ENCODE measurements around the gene CATSPERD.

CATSPERD gene

GRCh38 chr19:5782322-5782721 lies 61.9 kb downstream of the CATSPERD start:
- no peak for DNase-seq (ENCODE audit: low read depth)
- H3K4me3 ChIP-seq (ENCODE audit: low read depth, low read length), result no peak overlapping the region
- no peak for TF ChIP-seq MYC (IDR thresholded peaks at IDR 0.05; ENCODE audit: low read depth, low read length)

- TF ChIP-seq MYC (IDR thresholded peaks at IDR 0.05; ENCODE audit: low read depth, low read length), result no peak
- no peak for TF ChIP-seq MAX (IDR thresholded peaks at IDR 0.05; ENCODE audit: low read depth, low read length)
- TF ChIP-seq POLR2A (IDR thresholded peaks at IDR 0.05; ENCODE audit: extremely low read depth, insufficient read length), result no peak
- TF ChIP-seq CTCF (IDR thresholded peaks at IDR 0.05; ENCODE audit: low read depth, low read length), result no peak
- no peak for DNase-seq (ENCODE audit: low read depth)
- H3K4me3 ChIP-seq (ENCODE audit: low read depth, low read length), result no peak overlapping the region
Observed at GRCh38 chr19:5782945-5783919, 62.8 kb downstream of the CATSPERD start.

- TF ChIP-seq CTCF (IDR thresholded peaks at IDR 0.05; ENCODE audit: low read depth, low read length) (no peak), MAX (IDR thresholded peaks at IDR 0.05; ENCODE audit: low read depth, low read length) (no peak), MYC (IDR thresholded peaks at IDR 0.05; ENCODE audit: low read depth, low read length) (no peak)
- H3K4me3 ChIP-seq (ENCODE audit: low read depth, low read length), result no peak within 1 kb of the TSS
- DNase-seq (ENCODE audit: low read depth), result no peak
Observed at GRCh38 chr19:5784581-5785147, 64.2 kb downstream of the CATSPERD start, which contains the start of gene PRR22. TSS of gene PRR22 (minus strand) at chr19:5784746. CDS start at chr19:5784660, 86 bp downstream.

GRCh38 chr19:5785423-5785822 lies 65.0 kb downstream of the CATSPERD start:
- no peak overlapping the region for H3K4me3 ChIP-seq (ENCODE audit: low read depth, low read length)
- no peak for DNase-seq (ENCODE audit: low read depth)
- no peak for TF ChIP-seq POLR2A (IDR thresholded peaks at IDR 0.05; ENCODE audit: extremely low read depth, insufficient read length)

- TF ChIP-seq POLR2A (IDR thresholded peaks at IDR 0.05; ENCODE audit: extremely low read depth, insufficient read length), result no peak
- TF ChIP-seq MAX (IDR thresholded peaks at IDR 0.05; ENCODE audit: low read depth, low read length), result no peak
- no peak for TF ChIP-seq CTCF (IDR thresholded peaks at IDR 0.05; ENCODE audit: low read depth, low read length)
- TF ChIP-seq MYC (IDR thresholded peaks at IDR 0.05; ENCODE audit: low read depth, low read length), result no peak
- no peak for DNase-seq (ENCODE audit: low read depth)
- no peak overlapping the region for H3K4me3 ChIP-seq (ENCODE audit: low read depth, low read length)
Observed at GRCh38 chr19:5786593-5787408, 66.4 kb downstream of the CATSPERD start.

- TF ChIP-seq MAX (IDR thresholded peaks at IDR 0.05; ENCODE audit: low read depth, low read length) (no peak), POLR2A (IDR thresholded peaks at IDR 0.05; ENCODE audit: extremely low read depth, insufficient read length) (no peak), MYC (IDR thresholded peaks at IDR 0.05; ENCODE audit: low read depth, low read length) (no peak), CTCF (IDR thresholded peaks at IDR 0.05; ENCODE audit: low read depth, low read length) (no peak)
- DNase-seq (ENCODE audit: low read depth), result no peak
- no peak overlapping the region for H3K4me3 ChIP-seq (ENCODE audit: low read depth, low read length)
Observed at GRCh38 chr19:5787409-5788182, 67.2 kb downstream of the CATSPERD start.
